Hypothalamus (tissue), 51 donors: ENCODE measurements around the gene RNF39.

Experiments used
- DNase-seq, 51 donors: peaks; one replicate each; lab custom pipeline; 2025; lab: John Stamatoyannopoulos, UW

Gene RNF39

DNA sequence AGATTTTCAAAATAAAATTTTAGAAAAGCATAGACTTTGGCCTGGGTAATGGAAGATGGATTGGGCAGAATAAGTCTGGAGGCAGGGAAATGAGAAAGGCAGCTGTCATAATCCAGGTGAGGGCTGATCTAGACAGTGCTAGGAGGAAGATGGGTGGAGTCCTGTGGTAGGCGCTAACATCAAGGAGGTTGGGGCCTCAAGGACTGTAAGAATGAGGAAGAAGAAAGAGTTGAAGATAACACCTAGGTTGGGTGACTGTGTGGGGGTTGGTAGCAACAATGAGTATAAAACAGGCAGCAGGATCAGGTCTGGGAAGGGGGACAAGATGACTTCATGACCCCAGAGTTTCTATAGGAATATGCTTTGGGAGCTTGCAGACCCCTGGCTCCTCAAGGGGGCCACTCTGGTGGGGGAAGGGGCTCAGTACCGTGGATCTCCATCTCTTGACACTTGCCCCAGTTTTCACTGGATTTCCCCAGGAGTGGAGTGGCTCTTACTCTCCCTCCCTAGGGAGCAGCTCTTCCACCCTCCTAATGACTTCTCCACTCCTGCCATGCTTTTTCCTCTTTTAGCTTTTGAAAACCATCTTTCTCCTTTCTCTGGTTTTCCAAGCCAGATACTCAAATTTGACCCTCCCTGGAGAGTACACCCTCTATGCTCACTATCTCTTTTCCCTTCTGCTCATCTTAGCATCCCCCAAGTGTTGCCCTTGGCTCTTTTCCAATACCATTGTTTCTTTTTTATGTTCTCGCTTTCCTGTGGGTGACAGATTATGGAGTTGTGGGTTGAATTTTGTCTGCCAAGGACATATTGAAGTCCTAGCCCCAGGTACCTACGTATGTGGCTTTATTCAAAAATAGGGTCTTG, 22.6 kb upstream of the RNF39 start:
- no peak for DNase-seq

DNA sequence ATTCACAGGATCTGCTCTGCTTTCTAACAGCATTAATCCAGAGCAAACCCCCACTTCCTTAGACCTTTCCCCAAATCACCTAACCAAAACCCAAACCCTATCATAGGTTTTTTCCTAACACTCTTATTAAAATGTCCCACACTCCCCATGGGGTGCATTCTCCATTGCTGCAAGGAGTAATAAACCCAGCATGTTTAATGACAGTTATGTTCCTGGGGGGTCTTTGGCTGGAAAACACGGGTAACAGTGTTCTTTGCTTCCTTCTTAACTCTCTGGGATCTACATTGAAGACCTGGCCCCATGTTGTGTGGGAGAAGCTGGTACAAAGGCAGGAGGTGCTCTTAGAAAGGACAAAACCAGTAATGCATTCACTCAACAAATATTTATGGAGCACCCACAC, 21.3 kb upstream of the RNF39 start:
- DNase-seq = no peak

DNA sequence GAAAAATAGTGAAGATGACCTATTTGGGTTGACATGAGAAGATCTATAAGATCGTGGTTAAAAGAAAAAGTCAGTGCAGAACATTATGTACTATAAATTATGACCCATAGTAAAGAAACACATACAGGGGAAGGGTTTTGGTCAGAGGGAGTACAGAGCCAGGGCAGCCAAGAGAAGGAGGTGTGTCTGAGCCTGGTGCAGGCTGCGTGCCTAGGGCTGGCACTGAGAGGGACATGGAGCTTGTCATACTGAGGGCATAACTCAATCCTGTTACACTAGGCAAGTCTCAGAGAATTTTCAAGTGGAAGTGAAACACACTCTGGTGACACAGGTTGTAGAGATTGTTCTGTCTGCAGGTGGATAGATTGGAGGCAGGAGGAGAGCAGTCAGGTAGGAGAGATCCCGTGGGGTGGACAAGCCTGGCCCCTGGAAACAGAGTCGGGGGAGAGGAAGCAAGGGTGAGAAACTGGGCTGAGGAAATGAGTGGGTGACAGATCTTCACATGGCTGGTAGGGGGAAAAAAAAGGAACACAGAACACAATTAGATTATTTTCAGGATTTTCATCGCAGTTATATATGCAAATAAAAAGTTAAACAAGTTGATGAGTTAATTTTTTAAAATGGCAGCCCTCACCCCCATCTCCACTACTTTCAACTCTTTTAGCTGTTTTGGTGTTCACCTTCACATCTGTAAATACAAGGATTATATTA, 18.5 kb upstream of the RNF39 start:
- DNase-seq = no peak

DNA sequence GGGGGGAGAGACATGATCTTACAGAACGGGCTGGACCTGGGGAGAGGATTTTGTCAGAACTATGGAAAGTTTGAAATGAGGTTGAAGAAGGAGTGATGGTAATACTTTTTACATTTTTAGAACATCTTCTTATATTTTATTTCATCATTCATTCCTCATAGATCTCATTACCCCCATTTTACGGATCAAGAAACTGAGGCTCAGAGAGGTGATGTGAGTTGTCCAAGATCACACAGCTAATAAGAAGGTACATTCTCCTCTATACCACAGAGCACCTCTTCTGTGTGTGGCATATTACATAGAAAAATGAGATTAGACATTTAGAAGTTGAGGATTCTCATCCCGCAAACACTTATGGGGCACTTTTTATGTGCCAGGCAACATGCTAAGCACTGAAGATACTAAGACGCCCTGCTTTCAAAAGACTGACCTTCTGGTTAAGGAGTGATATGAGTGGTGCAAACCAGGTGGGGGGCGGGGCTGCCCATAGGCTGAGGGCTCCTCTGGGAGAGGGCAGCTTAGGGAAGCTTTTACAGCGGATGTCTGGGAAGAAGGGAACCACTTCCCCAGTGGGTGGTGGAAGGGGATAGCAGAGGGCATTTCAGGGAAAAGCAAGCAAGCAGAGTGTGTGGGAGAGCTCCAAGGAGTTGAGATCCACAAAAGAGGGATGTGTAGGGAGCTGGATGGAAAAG, 17.4 kb upstream of the RNF39 start:
- no peak for DNase-seq

DNA sequence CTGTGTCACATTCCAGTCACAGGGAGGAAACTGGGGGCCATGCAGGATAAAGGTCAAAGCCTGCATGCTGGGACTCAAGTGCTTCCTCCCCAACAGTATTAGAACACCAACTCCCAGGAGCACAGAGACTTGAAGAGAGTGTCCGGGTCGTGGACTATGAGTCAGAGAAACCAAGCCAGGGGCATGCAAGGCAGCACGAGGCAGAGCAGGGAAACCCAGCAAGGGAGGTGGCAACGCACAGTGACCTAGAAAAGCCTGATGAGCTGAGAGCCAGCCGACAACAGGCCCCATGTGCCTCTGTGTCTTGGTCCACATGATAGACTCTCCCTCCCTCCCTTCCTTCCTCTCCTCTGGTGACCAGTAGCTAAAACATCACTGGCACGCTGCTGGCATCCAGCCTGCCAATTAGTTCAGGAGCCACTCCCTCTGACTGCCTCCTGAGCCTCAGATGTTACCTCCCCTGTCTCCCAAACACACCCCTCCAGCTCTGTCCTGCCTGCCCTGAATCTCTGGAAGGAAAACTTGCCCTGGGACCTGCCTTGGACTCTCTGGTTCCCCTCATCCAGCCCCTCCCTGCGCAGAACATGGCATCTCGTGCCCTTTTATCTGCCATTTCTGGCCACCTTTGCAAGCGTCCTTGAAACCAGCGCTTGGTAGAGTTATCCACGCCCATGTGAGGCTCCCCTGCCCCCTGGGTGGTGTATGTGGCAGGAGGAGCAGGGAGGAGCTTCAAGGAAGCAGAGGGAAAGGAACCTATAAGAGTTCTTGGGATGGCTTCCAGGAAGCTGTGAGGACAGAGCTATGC, 16.2 kb upstream of the RNF39 start:
- DNase-seq = no peak

DNA sequence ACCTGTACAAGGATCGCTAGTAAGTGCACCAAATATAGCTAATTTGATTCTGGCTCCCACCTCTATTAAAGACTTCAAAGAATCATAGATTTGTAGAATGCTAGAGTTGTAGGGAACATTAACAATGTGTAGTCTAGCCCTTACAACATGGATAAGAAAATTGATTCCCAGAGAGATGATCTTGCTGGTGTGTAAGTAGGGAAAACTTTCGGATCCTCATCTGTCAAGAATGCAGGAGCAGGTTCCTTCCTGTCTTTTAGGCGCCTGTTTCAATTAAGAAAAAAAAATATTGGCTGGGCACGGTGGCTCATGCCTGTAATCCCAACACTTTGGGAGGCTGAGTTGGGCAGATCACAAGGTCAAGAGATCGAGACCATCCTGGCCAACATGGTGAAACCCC, 12.3 kb upstream of the RNF39 start:
- no peak for DNase-seq

DNA sequence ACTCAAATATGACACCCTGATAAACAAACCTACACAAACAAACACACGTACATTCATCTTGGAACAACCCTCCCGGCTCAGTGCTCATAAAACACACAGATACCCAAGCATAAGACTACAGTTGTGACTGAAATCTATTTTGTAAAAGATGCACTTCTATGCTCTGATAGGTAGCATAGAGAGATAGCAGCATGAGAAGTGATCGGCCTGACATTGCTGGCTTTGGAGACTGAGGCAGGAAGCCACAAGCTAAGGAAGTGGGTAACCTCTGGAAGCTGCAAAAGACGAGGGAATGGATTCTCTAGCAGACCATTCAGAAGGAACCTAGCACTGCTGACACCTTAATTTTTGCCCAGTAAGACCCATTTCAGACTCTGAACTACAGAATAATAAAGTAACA, 1.6 kb upstream of the RNF39 start:
- DNase-seq = no peak

DNA sequence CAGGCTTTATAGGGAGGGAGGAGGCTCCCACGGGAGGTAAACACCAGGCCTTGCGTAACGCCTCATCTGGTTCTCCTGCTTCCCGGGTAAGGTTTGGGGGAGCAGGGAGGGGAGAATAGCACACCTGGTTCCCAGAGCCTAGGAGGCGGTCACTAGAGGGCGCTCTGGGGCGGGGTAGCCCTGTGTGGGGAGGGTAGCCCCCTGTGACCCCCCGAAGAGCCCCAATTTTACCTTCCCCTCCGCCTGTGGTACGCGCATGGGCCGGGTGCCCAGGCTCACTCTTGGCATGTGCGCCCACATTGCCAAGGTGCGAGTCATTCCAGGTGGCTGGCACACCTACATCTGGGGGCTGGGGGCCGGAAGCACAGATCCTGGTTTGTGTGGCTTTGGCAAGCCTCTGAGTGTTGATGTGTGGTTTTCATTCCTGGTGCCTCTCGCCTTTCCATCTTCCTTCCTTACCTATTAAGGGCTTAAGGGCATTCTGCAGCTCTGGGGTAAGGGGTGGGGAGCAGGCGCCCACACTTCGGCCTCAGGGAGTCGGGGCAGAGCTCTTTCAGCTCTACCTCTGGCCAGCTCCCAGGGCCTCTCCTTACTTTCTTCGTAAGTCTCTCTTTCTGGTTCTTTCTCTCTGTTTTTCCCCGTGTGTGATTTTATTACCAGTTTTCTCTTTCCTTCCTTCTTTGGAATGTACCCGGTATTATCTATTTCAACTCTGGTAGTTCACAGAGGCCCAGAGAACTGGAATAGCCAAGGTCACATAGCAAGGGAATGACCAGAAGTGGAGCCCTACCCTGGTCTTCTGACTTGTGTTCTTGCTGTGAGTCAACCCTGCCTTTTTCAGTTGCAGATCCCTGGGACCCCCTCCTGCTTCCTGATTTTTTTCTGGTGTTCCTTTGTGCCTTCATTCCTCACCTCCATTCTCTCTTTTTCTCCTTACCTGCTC, 492 bp upstream of the RNF39 start:
- no peak for DNase-seq

DNA sequence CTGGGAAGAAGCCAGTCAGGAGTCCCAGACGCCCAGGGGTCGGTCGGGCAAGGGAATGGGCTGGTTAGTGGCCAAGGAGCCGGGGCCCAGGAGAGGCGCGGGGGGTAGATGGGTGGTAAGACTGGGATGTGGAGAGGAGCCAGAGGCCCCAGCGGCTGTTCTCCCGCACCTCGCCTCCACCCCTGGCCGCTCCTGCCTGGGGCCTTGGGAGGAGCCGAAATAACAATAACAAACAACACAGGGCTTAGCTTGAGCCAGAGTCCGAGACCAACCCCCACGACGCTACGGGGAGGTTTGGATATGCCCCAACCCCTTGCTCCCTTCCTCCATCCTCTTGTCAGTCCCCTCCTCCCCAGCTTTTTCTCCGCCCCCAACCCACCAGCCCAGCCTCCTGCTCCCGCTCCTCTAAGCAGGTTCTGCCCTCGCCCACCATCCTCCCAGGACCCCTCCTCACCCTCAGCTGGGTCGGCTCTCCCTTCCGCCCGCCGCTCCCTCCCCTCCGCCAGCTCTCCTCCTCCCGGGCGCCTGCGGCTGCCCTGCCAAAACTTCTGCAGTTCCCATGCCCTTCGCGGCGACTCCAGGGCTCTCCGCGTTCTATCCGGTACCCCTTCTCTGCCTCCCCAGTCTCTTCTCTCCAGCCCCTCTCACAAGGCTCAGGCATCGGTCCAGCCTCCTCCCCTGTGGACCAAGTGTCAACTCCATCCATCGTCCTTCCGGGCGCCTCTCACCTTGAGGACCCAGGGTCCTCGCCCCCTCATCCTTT, 1.1 kb downstream of the RNF39 start:
- no peak for DNase-seq

DNA sequence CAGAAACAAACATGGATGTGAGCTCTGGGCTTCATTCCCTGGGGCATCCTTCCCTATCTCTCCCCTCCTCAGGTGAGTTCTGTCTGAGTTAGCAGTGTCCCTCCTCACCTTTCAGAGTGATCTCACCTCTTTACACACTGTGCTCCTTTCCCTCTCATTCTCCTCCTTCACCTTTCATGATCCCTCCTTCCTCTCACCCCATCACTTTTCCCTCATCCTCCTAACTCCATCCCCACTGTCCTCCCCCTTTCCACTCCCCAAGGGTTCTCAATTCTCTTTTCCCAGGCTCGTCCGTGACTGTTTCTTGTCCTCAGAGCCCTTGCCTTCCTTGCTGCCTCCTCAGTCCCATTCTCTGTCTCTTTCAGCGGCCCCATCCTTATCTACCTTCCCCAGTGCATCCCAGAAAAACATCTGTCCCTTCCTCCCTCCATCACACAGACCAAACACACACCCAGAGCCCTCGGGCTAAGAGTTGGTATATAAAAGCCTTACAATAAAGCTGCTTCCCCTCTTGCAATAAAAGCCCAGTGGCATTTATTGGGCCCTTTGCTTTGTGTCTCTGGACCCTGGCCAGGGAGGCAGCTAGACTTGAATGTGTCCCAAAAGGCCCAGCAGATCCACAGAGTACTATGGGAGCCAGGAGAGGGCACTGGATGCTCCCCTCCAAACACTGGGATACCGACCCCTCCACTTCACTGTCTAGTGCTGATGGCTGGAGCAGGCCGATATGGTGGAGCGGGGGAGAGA, 1.9 kb downstream of the RNF39 start:
- no peak for DNase-seq

DNA sequence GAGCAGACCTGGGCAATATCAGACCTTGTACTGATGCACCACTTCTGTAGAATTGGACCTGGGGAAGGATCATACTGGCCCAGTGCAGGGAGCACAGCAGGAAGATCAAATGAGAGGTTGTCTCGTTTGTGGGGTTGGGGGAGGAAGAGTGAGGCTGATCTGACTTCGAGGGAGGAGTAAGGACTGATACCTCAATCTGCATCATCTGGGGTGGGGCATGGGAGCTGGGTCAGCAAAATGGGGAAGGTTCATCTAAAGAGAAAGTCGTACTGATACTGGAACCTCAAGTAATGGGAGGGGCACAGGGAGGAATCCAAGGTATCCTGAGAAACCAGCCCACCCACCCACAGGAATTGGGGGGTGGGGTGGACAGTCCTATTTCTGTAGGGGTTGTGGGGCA, 3.7 kb downstream of the RNF39 start:
- DNase-seq = no peak

DNA sequence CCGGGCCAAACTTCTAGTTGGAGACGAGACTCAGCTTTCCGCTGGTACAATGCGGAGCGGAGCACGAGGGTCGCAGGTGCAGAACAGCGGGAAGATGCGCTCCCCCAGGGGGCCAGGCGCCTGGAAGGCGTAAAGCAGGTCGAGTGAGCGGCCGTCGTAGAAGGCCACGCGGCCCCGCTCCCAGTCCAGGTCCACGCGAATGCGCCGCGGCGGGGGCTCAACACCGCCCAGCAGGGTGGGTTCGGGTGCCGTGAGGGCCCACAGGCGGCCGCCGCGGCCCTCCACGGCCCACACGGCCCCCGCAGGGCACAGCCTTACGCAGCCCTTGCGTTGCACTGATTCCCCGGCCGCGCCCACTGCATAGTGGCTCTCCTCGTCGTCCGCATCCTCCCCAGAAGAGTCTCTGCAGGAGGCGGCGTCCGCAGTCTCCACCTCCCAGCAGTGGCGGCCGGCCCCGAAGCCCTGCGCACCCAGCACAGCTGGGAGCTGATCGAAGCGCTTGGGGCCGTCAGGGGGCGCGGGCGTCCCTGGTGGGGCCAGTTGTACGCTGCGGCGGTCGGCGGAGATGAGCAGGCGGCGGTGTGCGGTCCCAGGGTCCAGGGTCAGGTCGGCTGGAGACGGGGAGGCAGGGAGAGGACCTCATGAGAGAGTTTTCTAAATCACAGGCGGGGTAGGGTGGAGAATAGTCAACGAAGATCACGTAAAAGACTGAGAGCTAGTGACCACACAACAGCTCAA, 4.3 kb downstream of the RNF39 start:
- no peak for DNase-seq

DNA sequence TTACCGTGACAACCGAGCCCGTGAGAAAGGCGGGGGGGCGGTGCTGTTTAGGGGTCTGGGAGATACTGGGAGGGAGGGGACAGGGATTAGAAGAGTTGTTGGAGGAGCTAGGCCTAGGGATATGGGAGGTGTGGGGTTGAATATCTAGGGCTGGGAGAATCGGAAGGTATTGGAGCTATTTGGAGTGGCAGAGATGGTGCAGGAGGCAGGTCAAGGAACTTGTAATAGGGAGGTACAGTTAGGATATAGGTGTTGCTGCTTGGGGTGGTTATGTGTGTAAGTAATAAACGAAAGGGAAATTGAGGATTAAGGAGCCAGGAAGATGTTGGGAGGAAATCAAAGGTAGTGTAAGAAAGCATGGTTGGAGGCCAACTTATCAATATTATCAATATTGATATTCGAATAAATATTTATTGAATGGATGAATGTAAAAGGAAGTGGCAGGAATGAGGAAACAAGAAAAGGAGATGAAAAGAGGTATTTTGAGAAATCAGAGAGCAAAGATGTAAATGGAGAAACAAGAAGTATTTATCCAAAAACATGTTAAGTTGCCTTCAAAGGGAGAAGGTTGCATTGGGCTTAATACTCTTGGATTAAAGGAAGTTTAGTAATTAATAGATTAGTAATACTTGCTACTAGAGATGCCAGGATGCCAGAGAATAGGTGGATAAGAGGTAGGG, 8.0 kb downstream of the RNF39 start:
- no peak for DNase-seq

DNA sequence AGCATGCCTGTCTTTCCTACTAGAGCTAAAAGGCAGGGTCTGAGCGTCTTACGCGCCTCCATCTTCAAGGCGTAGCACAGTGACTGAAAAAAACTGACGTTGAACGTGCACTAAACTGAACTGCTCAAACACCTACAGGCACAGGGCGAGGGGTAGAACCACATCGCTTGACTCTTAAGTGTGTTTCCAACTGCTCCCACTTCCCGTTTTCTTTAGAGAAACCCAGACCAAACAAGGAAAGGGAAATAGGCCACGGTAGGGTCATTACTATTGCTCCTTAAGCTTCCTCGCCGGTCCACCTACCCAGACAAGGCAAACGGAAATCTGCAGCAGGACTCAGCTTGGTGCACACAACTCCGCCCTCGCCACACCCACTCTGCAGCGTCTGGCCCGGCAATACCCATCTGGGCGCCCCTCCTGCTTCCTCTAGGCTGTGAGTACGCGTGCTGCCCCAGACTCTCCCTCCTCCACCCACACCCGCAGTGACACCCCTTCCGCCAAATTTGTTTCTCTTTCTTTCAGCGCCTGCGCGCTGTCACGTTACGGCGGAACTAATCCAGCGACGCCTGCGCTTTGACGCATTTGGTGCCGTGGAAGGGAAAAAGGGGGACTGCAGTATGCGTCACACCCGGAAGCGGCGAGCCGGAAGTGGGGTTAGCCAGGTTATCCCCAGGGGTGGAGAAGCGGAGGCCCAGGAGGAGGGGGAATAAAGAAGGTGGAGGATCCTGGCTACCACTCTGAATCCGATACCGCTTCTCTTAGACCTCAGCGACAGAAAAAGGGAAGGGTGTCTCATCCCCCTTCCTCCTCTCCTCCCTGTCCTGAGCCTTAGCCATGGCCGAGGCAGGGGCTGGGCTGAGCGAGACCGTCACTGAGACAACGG, 8.8 kb downstream of the RNF39 start, which contains the start of gene PPP1R11:
Gene PPP1R11 (plus strand): TSS at position 622 of the 883 bp plus-strand sequence. CDS start 213 bp downstream, at position 835.
- DNase-seq = peak; percentile 92 to 100 (median 98)

DNA sequence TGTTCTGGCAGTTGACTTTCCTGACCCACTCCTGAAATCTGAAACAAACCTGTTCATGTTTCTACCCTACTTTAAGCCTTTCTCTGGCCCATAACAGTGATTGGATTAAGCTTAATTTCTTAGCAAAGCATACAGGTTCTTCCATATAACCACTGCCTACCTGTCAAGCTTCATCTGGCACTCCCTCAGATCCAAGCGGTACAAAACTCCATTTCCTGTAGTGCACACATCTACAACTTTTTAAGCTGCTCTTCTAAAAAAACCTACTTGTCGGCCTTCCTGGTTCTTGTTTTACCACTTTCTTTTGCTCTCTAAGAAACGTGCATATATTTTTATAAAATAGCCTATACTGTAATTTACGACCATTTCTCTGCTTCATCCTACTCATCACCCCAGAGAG, 9.5 kb downstream of the RNF39 start:
- no peak for DNase-seq

DNA sequence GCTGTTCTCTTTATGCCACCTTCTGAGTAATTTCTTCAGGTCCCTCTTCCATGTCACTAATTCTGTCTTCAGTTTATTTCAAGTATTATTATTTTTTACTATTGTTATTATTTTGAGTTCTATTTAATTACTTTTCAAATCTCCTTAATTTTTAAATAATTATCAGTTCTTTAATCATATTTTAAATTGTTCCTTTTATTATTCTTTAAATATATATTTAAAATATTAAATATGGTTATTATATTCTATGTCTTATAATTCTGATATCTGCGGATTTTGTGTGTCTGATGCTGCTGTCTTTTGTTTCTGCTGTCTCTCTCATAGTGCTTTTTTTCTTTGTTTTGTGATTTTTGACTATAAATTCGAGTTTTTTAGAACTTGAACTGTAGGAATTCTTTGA, 12.3 kb downstream of the RNF39 start:
- no peak for DNase-seq
